Measurements from ENCODE around the gene PTPRG.
"Not testable (repeated sequence)": the region's sequence is repeated elsewhere in the genome, so short reads cannot be mapped to it uniquely, and the experiment has no call there.

PTPRG gene

DNA sequence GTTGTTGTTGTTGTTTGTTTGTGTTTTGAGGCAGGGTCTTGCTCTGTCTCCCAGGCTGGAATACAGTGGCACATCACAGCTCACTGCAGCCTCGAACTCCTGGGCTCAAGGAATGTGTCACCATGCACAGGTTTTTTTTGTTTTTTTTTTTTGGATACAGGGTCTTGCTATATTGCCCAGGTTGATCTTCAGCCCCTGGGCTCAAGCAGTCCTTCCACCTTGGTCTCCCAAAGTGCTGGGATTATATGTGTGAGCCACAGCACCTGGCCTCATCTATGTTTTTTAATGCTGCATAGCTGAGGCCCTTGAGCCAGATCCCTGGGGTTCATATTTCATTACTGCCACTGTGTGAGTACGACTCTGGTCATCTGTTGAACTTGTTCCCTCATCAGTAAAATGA lies 459.3 kb downstream of the PTPRG start:
- no peak for DNase-seq (ENCODE audit: low read depth)

GRCh38 chr3:62022312-62022711 lies 460.9 kb downstream of the PTPRG start:
- DNase-seq (ENCODE audit: low read depth), result no peak

DNA sequence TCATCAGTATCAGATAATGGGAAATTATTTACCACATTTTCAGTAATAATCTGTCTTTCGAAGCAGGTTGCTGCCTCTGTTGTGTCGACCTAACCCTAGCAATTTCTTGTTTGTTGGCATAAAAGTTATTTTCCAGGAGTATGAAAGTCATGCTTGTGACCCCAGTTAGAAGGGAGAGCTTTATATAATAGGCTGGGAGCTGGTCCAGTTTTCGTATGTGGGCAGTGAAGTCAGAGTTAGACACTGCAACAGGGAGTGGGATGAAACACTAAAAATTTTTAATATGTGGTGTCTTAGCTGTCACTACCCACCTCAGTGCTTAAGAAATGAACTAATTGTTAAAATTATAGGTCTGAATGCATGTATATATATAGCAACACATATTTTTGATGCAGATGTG lies 463.5 kb downstream of the PTPRG start:
- DNase-seq (ENCODE audit: low read depth), result no peak

DNA sequence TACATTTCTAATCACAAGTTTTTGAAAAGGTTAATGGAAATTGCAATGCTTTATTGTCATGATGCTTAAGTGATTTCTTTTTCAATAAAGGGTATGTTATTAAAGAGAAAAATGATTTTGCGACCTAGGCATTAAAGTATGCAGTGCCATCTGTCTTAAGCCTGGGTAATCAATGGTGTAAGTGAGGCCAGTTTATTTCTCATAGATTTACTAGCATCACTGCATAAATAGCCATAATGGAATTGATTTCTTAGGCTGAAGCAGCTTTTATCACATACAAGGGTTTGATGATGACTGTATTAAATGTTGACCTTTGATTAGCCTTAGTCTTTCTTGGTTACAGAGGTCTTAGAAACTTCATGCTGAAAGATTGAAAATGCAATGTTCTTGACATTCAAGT lies 464.5 kb downstream of the PTPRG start:
- DNase-seq (ENCODE audit: low read depth), result no peak

DNA sequence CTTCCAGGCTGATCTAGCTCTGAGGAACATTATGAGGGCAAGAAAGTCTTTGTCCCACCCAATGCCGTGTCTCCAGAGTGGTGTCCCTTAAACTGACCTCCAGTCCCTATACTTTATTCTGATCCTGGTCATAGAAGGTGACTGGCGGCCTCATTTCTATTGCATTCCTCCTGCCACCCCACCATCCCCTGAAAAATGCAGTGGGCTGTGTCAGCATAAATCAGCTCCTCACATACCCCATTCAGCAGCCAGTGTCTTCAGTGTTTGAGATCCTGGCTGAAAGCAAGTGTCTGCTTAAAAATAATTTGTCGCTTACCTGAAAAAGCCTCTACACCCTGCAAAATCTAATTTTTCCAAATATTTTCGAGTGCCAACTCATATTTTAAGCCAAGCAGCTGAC lies 465.9 kb downstream of the PTPRG start:
- DNase-seq (ENCODE audit: low read depth), result no peak

- no peak for DNase-seq (ENCODE audit: low read depth)
These were observed 466.4 kb downstream of the PTPRG start for GRCh38 chr3:62027796-62028195.

GRCh38 chr3:62028236-62028635 lies 466.9 kb downstream of the PTPRG start:
- DNase-seq (ENCODE audit: low read depth), result no peak

- DNase-seq (ENCODE audit: low read depth), result no peak
These were observed 471.4 kb downstream of the PTPRG start for GRCh38 chr3:62032738-62033137.

DNA sequence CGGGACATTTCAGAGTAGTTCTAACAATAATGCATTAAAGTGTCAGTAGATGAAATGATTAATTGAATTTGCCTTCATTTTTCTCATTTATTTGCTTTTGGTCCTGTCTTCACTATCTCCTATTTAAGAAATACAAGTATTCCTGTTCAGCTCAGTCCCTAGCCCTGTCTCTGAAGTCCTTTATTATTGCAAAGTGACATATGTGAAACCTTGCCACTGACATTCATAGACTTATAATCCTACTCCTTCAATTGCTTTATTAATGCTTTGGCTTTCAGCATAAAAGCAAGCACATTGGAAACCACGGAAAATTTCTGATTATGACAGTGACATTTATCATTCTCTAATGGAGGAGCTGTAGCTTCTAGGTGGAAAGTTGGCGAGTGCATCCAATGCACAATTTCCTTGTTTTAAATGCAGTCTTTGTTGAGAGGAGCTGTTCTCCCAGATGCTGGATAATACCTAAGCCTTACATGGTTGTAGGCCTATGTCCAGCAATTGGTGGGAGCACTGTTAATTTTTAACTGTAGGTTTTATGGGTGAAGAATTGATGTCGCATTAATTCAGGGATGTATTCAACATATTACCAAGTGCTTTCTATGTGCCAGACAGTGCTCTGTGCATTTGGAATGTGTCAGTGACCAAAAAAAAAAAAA lies 474.2 kb downstream of the PTPRG start:
- no peak for DNase-seq (ENCODE audit: low read depth)

DNA sequence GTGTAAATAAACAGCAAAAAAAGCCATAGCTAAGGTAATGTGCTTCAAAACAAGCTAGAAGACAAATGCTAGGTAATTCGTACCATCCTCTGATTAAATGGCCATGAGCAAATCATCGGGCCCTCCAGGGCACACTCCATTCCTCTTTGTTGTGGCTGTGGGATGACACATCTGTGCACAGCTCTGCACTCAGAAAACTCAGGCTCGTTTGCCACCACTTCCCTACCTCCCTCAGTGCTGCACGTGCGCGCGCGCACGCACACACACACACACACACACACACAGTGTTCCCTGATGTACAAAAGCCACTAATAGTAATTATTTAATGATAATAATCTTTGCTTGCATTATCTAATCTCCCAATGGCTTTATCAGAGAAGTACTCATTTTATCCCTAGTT lies 475.4 kb downstream of the PTPRG start:
- no peak for DNase-seq (ENCODE audit: low read depth)

DNA sequence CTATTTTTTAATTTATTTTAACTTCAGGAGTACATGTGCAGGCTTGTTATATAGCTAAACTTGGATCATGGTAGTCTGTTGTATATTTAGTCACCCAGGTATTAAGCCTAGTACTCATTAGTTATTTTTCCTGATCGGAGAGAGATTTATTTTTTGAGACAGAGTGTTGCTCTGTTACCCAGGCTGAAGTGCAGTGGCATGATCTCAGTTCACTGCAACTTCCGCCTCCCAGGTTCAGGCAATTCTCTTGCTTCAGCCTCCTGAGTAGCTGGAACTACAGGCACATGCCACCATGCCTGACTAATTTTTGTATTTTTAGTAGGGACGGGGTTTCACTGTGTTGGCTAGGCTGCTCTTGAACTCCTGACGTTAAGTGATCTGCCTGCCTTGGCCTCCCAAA lies 477.4 kb downstream of the PTPRG start:
- not testable (repeated sequence) for DNase-seq (ENCODE audit: low read depth)

- no peak for DNase-seq (ENCODE audit: low read depth)
These were observed 478.2 kb downstream of the PTPRG start for GRCh38 chr3:62039586-62039985.

DNA sequence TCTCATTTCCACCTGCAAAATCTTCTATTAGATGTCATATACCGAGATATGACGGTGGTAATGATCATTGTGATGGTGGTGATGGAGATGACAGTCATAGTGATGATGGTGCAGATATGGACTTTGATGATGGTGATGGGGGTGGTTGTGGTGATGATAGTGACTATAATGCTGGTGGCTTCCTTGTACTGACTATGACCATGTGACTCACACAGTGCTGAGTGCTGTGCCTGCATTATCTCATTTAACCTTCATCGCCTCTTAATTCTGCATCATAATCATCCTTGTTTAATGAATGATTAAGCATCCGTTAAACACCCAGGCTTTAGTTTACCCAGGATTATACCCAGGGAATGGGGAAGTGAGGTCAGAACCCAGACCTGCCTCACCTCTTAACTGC lies 480.3 kb downstream of the PTPRG start:
- no peak for DNase-seq (ENCODE audit: low read depth)

- DNase-seq (ENCODE audit: low read depth), result no peak
These were observed 483.6 kb downstream of the PTPRG start for GRCh38 chr3:62044874-62045411.

DNA sequence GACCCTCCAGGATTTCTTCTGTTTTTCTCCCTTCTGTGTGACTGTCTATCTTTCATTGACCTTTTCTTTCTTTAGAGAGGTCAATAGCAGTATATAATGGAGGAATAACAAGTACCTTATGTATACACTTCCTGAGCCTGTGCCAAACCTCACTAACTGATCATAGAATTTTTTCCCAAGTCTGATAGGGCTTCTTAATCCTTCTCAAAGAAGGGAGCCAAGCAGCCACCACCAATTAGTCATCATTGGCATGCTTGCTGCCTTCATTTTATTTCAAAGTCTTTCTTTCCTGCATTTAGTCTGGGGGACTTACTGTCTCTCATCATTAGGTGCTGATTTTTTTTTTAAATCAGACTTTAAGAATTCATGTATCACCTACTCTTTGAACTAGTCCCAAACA lies 485.0 kb downstream of the PTPRG start:
- DNase-seq (ENCODE audit: low read depth), result no peak

GRCh38 chr3:62048577-62048976 lies 487.2 kb downstream of the PTPRG start:
- no peak for DNase-seq (ENCODE audit: low read depth)

DNA sequence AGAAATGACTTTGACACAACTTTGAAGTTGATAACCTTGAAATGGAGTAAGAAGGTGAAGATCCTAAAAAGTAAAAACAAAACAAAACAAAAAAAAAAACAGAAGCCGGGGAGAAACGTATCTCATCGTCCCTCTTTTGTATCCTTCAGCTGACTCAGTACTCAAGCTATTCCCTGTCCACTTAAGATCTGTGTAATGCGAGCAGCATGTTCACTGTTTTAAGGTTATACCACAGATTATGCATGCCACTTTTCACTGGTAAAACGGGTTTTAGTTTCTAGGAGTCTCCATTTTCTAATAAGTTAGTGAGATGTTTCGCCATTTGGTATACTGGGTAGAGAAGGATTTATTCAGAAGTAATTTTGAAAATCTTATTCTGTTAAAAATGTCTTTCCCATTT lies 487.7 kb downstream of the PTPRG start:
- no peak for DNase-seq (ENCODE audit: low read depth)

GRCh38 chr3:62051506-62051905 lies 490.1 kb downstream of the PTPRG start:
- no peak for DNase-seq (ENCODE audit: low read depth)

- no peak for DNase-seq (ENCODE audit: low read depth)
These were observed 491.0 kb downstream of the PTPRG start for GRCh38 chr3:62052331-62052730.

GRCh38 chr3:62056658-62057057 lies 495.3 kb downstream of the PTPRG start:
- no peak for DNase-seq (ENCODE audit: low read depth)

- no peak for DNase-seq (ENCODE audit: low read depth)
These were observed 496.1 kb downstream of the PTPRG start for GRCh38 chr3:62057339-62058047.

GRCh38 chr3:62065985-62066693 lies 504.8 kb downstream of the PTPRG start:
- DNase-seq (ENCODE audit: low read depth), result no peak

DNA sequence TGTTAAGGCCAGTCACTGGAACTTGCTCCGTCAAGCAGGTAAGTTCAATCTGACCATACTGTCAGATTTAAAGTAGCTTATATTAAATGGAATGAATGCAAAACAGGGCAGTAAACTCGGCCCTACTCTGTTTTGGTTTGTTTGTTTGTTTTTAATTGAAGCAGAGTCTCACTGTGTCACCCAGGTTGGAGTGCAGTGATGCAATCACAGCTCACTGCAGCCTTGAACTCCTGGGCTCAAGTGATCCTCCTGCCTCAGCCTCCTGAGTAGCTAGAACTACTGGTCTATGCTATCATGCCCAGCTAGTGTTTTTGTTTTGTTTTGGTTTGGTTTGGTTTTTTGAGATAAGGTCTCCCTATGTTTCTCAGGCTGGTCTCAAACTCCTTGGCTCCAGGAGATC lies 507.0 kb downstream of the PTPRG start:
- no peak for DNase-seq (ENCODE audit: low read depth)
